GM21723 (cell line): Measurements from ENCODE around the gene EGFL6.
"Not testable (repeated sequence)": the region's sequence is repeated elsewhere in the genome, so short reads cannot be mapped to it uniquely, and the experiment has no call there.

Experiments
- ATAC-seq: cut with Tn5 transposase; IDR thresholded peaks from one replicate; pipeline ENCODE4 v1.9.1; 2021; ENCODE audit warnings: mild to moderate bottlenecking, moderate library complexity; ENCODE audit not compliant: unreplicated experiment

EGFL6 gene

DNA sequence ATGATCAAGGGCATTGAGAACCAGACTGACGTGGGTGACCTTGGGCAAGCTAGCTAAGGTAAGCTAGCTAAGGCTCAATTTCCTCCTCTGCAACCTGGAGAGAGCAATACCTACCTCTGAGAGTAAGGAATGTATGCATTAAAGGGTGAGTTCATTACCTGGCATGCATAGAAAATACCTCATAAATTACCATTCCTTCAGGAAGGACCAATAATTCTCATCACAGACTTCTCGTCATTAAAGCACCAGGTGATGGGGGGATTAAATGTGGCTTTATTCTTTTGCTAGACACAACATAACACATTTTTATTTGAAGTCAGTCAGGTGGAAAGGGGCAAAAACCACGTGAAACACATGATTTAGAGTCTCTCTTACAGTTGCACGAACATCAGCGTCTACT lies 21.5 kb downstream of the EGFL6 start:
- no peak for ATAC-seq

DNA sequence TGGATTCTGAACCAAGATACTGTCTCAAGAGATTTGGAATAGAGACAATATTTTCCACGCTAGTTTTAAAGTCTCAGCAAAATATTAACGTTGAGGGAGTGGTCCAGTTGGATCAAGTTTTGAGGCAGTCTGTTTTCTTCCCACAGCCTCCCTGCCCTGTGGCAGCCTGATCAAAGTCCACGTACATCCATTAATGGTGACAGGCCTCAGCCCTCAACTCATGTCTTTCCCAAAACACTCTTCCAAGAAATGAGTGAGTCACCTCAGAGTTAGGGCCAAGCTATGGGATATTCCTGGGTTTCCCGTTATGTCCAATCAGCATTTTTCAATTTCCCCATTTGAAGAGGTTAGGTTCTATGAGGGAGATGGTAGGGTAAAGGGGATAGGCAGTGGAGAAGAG lies 28.5 kb downstream of the EGFL6 start:
- no peak for ATAC-seq

DNA sequence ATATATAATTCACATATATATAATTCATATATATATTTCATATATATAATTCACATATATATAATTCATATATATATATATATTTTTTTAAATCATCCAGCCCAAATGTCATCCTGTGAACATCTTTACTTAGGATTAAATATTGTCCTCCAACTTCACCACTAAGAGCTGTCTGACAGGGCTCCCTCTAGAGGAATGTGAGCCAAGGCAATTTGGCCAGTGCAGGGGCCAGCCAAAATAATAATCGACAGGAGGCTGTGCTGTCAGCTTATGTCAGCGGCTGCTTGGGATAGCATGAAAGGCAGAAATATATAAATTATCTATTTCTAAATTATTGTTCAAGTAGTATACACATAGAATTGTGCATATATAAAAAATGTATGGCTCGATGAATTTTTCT lies 29.5 kb downstream of the EGFL6 start:
- ATAC-seq: no peak

DNA sequence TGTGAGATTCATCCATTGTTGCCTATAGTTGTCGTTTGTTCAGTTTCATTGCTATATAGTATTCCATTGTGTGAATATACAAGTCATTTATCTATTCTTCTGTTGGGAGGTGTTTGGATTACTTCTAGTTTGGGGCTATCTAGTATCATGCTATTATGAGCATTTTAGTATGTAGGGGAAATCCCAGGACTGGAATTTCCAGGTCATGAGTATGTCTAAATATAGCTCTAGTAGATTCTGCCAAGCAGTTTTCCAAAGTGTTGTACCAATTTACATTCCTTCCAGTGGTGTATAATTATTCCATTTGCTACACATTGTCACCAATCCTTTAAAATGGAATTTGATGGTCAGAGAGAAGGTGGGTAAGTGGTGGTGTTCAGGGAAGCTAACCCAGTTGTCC lies 30.1 kb downstream of the EGFL6 start:
- no peak for ATAC-seq

DNA sequence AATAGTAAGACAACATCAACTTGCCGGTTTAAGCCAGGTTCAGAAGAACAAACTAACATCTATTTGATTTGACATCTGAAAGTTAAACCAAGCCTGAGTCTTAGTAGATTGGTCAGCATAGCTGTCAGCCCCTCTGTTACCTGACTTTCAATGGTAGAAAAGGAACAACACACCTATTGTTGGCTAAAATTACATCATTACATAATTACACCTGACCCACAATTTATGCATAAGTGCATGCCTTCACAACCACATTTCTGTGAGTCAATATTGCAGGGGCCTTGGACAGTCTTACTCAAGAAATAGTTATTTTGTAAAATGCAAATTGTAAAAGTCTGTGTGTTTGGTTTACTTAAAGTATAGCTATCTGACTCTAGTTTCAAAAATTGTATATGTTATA lies 36.2 kb downstream of the EGFL6 start:
- no peak for ATAC-seq

DNA sequence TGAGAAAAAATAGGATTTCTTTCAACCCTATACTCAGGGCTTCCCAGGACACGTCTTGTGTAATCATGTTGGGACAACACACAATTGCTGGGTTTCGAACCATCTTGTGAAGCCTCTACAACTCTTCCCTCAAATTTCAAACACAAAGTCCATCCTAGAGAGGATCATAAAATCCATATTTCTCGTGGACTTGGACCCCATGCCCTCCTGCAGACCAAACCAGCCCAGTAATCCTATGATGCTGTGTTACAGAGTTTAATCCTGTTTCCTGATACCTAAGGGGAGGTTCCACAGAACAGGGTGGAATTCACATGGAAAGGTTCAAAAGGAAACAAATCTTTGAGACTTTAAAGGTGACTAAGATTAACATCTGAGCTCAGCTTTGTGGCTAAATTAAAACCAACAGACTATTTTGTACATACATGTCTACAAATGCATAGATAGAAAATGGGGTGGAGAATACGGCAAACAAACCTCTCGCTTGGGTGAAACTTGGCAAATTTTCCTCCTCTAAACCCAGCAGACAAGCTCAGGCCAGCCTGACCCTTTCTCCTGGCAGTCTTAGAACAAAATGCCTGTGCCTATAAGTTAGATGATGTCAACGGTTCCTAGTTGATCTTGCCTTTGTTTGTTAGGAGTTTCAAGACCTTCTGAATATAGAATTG lies 38.1 kb downstream of the EGFL6 start:
- ATAC-seq: no peak

DNA sequence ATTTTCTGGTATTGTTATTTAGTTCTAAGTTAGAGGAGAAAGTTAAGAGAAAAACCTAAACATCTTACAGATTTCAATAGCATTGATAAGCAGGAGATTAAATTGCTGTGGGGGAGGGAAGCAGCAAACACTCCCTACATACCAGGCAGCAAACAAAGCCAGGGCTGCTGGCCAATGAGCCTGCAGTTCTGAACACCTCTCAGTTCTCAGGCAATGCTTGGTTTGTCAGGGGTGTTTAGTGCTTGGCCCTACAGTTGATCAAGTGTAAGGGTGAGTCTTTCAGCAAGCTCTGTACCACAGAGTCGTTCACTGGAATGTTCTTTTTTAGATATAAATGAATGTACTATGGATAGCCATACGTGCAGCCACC lies 38.6 kb downstream of the EGFL6 start:
- ATAC-seq: no peak

DNA sequence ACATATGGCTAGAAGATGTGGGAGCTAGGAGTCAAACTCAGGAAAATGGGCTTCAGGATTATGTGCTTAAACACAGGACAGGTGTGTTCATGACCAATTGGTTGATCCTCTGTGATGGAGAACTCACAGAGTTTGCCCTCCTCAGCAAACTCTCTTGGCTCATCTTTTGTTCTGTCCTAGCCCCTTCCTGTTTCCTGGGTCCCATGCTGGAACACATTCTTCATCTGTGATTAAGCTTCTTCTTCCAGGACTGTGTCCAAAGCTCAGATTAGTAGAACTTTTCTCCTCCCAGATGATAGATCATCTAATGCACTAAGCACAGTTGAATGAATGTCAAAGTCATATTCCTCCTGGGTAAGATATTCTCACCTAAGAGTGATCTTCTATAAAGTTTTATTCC lies 44.8 kb downstream of the EGFL6 start:
- ATAC-seq: no peak

DNA sequence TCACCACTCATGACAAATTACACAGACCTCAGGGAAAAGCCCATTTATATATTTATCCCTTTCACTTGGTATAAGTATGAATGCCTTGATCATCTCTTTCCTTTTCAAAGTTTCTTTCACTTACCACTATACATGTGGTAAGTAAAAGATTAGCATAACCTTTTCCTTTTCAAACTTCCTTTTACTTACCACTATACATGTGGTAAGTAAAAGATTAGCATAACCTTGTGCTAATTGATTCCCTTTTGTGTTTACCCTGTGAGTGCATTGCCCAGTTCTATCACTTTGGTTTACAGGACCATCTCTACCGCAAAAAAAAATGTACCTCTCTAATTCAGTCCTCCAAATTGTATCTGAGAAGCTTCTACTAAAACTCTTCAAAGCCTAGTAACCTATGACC lies 50.8 kb downstream of the EGFL6 start:
- ATAC-seq: no peak

DNA sequence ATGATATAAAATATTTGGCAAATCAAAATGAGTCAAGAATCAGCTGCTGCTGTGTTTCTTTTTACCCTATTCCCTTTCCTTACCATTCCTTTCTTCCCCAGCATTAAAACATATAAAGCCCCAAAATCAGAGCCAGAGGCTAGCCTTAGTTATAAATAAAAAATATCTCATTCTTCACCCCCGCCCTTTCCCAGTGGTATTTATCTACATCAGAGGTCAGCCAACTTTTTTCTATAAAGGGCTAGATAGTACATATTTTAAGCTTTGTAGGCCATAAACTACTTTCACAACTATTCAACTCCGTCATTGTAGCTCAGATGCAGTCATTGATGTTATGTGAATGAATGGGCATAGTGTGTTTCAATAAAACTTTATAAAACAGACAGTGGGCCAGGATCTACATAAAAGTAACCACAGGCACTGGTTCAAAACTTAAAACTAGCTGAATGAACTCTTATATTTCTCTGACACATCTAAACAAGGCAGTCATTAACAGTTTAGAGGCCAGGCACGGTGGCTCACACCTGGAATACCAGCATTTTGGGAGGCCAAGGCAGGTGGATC lies 53.1 kb downstream of the EGFL6 start:
- ATAC-seq: no peak

DNA sequence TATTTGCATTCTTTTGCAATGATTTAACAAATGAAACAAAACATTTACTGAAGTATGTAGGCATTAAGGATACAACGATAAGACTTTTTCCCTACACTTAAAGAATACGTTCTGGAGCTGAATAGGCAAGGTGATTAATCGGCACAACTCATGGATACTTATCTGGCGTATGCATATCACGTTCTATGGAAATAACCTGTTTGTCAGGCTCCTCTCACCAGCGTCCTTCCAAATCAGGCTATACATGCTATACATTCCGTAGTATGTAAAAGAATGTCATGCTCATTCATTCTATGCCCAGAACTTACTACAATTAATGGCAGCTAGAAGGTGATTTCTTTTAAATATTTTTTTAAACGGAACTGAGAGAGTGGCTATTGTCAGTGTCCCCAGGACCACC lies 57.9 kb downstream of the EGFL6 start:
- no peak for ATAC-seq

DNA sequence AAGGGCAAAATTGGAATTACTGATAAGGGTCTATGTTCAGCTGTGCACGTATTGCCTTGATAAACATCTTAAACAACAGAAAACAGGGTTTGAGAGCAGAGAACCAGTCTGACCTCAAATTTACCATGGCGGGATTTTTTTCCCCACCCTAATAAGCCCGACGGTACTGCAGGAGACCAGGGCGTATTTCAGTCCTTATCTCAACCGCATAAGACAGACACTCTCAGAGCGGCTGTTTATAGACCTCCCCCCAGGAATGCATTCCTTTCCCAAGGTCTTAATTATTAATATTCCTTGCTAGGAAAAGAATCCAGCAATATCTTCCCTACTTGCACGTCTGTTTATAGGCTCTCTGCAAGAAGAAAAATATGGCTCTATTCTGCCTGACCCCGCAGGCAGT lies 67.8 kb downstream of the EGFL6 start:
- not testable (repeated sequence) for ATAC-seq

DNA sequence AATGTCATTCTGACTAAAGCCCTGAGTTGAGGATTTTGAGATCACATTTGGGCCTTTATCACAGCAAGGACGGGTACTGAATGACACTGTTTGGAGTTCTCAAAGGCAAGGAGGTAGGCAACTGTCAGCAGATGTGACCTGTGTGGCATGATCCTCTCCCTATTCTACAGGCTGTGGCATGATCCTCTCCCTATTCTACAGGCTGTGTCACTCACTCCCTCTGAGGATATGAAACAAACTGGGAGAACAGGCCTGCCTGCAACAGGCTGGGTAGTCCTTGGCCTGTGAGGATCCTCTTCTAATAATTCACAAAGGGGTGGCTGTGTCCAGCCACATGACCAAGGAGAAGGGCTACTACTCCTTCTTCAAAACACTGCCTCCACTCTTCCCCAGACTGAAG lies 68.6 kb downstream of the EGFL6 start:
- no peak for ATAC-seq

DNA sequence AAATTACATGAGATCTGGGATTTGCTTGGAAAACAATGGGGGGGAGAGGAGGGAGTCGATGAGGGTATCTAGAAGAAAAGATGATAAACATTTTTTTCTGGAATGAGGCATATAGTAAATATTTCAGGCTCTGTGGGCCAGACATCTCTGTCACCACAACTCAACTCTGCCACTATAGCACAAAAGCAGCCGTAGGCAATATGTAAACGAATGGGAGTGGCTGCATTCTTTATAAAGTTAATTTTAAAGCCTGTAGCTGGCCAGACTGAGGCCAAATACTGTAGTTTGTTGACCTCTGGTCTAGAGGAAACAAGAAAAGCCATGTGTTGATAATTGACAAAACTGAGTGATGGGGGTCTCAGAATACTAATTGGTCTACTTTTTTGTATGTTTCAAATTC lies 69.4 kb downstream of the EGFL6 start:
- no peak for ATAC-seq

DNA sequence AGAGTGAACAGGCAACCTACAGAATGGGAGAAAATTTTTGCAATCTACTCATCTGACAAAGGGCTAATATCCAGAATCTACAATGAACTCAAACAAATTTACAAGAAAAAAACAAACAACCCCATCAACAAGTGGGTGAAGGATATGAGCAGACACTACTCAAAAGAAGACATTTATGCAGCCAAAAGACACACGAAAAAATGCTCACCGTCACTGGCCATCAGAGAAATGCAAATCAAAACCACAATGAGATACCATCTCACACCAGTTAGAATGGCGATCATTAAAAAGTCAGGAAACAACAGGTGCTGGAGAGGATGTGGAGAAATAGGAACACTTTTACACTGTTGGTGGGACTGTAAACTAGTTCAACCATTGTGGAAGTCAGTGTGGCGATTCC lies 72.3 kb downstream of the EGFL6 start:
- not testable (repeated sequence) for ATAC-seq

DNA sequence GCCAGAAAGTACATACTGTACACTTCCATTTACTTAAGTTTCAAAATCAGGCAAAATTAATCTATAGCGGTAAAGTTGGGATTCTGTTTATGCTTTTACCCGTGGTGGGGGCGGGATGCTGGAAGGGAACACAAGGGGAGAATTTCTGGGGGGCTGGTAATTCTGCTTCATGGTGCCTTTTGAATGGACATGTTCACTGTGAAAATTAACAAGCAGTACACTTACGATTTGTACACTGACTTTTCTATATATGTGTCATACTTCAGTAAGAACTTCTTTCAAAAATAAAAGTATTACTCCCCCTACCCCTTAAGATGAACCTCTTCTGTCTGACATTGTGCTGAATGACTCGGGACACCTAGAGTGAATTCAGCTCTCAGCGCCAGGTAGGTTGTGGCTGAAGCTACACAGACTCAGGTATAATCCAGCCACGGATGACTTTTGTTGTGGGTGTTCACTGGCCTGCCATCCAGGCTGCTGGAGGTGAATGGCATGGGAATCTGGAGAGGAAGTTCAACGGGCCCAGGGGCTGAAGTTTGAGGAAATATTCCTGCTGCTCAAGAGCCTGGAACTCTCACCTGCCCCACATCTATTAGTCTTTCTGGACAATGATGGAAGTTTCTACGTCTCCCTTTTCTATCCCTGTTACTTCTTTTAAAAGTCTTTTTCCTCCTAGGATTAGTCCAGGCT lies 76.2 kb downstream of the EGFL6 start:
- ATAC-seq: no peak

DNA sequence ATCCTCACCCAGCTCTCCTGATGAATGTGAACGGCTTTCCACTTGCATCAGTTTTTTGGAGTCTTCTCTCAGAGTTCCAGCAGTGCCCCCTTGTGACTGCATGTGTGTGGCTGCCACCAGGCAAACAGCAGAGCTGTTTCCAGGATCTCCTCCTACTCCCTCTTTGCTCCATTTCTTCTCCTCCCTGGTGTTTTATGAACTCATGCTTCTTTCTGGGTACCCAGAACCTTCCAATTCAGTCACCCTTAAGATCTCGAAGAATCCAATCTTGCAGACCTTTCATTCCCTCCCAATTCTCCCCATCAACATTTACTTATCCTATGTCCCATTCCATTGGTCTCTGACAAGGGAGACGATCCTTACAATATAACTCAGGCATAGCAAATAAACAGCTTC lies 76.8 kb downstream of the EGFL6 start:
- ATAC-seq: no peak

DNA sequence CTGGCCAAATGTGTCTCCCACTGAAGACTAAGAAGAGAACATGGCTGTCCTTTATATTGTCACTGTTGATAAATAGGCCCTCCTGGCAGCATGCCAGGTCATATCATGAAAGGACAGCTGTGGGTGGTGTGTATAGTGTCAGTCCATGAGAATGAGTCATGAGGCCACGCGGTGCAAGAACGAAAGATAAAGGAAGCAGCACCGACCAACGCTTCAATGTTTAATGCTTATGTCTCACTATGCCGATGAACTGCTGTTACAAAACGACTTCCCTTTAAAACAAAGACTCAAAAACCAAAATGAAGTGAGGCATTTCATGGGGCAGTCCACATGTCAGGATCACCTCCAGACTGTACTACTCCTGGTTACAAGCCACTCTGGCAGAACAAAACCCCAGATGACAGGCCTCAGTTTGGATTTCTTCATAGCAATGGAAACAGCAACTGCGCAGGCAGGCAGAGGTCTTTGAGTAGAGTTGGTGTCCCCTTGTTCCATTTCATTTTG lies 78.4 kb downstream of the EGFL6 start:
- ATAC-seq: no peak

DNA sequence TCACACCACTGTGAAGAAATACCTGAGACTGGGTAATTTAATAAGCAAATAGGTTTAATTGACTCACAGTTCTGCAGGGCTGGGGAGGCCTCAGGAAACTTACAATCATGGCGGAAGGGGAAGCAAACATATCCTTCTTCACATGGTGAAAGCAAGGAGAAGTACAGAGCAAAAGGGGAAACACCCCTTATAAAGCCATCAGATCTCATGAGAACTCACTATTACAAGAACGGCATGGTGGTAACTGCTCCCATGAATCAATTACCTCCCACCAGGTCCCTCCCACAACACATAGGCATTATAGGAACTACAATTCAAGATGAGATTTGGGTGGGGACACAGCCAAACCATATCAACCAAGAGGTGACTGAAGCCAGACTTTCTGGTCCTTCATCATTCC lies 78.9 kb downstream of the EGFL6 start:
- ATAC-seq: not testable (repeated sequence)

DNA sequence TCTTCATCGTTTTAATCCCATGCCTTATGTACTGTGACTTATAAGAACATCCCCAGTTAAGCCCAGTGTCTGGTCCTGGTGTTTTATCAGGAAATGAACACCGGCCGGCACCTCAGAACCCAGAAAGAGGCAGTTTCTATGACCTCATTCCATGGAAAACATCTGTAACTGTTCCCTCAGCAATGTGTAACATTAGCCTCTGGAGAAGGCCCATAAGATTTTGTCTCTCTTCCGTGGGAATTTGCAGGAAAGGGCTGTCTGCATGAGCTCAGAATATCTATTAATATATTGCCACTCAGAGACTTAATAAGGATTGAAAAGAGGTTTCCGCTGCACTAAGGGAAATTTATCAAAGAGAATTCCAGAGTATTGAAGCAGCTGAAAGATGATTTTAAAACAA lies 80.4 kb downstream of the EGFL6 start:
- no peak for ATAC-seq

DNA sequence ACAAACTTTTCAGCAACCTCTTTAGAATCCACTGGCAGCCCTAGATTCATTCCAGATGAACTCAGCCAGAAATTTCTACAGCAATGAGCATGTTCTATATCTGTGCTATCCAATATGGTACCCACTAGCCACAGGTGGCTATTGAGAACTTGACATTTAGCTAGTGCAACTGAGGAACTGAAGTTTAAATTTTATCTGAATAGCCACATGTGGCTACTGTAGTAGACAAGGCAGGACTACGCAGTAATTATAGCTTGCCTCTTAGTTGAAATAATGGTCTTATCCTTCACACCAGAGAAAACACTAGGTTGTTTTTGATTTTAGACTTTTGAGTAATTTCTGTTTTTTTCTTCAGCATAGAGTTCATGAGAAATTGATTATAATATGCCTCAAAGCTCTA lies 80.9 kb downstream of the EGFL6 start:
- ATAC-seq: no peak

DNA sequence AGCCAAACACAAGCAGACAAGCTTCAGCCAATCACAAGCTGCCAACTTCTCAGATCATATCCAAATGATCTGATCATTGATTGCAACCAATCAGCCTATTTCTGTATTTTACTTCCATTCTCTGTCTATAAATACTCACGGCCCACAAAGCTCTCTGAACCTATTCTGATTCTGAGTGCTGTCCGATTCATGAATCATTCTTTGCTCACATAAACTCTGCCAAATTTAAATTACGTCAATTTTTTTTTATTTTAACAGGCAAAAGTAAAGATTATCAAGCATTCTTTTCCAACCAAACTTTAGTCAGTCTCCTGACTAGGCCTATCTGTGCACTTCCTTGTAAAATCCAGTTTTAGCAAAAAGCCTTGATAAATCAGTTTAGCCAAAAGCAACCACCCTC lies 81.7 kb downstream of the EGFL6 start:
- no peak for ATAC-seq
